ENCODE data around the gene USP34.
"Not testable (repeated sequence)": the region's sequence is repeated elsewhere in the genome, so short reads cannot be mapped to it uniquely, and the experiment has no call there.

- not testable (repeated sequence) for TF ChIP-seq CTCF (IDR thresholded peaks at IDR 0.05; ENCODE audit: low read length); EZH2 (optimal IDR thresholded peaks at IDR 0.05; ENCODE audit: low read depth, low read length); EZH2phosphoT487 (IDR thresholded peaks at IDR 0.05; ENCODE audit: low read length)
Measured at GRCh38 chr2:61148091-61148490, 322.8 kb downstream of the USP34 start.

Data from MM.1S (cell line).